HG02678 (cell line): ENCODE data around the gene ESR1.

Source experiments
- ATAC-seq: cut with Tn5 transposase; IDR thresholded peaks from one replicate; pipeline ENCODE4 v1.9.1; 2021; ENCODE audit warnings: mild to moderate bottlenecking, moderate library complexity; ENCODE audit not compliant: unreplicated experiment

ESR1 gene

DNA sequence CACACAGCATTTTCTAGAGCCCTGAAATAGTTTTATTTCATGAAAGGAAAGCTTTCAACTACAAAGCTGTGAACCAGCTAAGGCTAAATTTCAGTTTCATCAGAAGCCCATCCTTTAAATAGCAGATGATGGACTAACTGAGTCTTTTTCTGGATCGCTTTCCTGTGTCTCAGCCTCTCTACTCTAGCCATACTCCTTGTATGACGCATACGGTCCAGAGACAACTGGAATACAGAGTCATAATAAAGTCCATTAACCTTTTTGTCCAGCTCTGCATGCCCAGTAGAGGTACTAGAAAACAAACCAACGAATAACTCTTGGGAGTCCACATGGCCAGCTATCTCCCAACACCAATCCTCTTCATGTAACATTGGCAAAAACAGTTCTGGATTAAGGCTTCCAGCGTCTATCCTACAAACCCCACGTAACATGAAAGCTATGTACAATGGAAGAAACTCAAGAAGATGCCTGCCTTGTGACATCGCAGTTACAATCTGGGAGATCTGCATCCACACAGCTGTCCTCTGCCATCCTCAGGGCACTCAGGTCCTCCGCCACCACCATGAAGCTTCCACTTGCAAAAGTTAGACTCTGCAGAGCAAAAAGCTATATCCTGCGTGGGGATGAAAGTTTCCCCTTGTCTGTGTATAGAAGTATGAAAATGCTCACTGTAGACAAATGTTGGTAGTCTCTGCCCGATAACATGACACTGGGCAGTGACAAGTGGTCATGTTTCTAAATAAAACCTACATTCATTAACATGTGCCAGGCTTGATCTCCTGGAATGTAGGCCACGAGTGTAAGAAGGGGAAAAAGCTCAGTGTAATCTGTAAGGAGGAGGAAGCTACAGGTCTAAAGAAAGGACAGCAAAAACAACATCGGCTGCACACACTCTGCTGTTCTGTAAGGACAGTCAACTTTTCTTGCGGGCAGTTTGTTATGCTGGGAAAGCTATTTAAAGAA is 360.4 kb downstream of the ESR1 start:
- no peak for ATAC-seq

DNA sequence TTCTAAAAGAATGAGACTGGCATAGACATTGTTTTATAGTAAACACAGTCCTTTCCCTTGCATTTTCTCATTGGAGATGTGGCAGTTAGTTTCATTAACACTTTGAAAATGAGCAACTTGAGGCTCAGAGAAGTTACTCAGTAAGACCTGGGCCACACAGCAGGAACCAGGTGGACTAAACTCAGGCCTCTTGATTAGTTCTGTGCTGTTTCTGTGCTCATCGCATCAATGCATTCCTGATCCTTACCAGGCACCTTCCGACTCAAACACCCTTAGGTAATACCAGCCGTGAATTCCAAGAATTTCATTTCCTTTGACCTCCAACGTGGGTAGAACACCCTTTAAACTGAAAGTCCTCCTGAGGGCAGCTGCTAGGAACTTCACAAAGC is 362.8 kb downstream of the ESR1 start:
- no peak for ATAC-seq

DNA sequence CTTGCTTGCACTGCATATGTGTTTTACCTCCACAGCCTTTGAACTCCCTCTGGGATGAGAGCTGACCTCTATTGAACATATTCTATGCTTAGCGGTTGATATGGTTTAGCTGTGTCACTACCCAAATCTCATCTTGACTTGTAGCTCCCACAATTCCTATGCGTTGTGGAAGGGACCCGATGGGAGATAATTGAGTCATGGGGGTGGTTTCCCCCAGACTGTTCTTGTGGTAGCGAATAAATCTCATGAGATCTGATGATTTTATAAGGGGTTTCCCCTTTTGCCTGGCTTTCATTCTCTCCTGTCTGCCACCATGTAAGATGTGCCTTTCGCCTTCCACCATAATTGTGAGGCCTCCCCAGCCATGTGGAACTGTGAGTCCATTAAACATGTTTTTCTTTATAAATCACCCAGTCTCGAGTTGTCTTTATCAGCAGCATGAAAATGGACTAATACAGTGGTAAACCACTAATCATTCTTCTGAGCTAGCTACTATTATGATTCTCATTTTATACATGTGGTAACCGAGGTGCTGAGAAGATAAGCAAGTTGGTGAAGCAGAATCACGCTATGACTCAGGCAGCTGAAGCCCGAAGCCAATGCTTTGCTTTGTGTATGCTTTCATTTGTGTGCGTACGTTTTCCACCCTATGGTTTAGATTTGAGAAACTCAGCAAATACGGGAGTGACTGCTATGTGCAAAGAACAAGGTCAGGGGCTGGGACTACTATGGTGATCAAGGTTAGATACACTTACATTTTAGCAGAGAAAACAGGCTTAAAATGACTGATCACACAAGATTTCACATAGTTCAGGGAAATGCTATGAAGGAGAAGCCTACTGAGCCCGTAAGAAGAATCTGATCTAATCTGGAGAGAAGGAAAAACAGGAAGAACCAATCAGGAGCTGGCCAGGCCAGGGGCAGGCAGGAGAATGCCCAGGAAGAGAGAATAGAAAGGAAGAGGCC is 363.5 kb downstream of the ESR1 start:
- peak; percentile 96 for ATAC-seq

DNA sequence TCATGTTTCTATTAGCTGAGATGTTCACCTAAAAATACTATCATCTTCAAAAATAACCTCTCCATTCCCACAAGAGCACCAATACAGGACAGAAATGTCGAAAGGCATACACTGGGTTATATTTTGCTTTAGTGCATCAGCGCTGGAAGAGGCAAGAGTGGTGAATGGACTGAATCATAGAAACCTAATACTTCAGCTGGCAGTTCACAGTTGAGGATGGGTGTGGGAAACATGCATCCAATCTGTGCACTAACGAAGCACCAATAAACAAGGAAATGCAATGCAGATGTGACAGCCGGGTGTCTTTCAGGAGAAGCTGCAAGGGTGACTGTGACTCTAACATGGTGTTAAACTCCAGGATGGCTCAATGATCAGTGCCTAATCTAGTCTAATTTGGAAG is 365.8 kb downstream of the ESR1 start:
- ATAC-seq, result no peak

DNA sequence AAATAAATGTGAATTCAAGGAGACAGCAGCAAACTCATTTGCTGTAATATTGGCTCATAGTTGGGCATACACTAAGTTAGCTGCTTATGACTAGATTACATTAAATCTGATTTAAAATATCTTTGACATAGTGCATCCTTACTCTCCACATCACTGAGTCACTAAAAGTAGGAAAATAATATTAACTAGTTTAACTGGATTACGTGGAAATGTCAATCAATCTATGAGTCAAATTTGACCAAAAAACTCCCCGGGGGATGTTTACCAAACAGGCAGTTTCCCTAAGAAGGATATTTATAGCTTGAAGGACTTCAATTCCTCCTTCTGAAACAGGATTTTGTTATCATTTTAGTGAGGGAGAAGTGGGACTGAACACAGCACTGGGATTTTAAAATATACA is 366.5 kb downstream of the ESR1 start:
- no peak for ATAC-seq

DNA sequence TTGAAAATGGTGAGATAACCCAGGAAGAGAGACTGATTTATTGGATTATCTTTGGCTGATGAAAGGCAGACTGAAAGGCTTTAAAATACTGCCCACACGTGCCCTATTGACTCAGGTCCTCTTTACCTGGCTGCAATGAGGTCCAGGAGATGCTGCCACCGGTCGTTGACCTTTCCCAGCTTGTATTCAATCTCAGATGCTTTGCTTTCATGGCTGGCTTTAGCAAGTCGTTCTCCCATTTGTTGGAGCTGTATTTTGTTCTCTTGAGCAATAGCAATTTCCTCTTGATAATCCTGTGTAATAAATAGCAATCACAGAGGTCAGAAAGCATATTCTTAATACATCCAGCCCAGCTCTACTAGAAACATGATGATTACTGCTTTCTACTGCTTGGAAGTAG is 368.8 kb downstream of the ESR1 start:
- no peak for ATAC-seq
